ENCODE results near the gene MAD1L1.

MAD1L1 gene

GRCh38 chr7:2131341-2131740 lies 101.4 kb downstream of the MAD1L1 start:
- DNase-seq = no peak

DNA sequence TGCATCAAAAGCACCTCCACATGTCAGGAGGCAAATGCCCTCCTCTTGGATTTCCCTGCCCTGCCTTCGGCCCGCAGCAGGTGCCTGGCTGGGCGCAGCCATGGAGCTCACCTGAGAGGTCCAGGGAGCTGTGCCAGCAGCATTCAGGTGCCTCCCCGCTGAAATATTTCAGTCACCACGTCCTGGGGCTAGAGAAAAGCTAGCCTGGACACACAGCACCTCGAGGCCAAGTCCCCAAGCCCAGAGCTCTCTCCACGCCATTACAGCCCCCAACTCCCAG lies 102.7 kb downstream of the MAD1L1 start:
- no peak for DNase-seq

- no peak for DNase-seq
Measured at GRCh38 chr7:2129323-2130095, 103.2 kb downstream of the MAD1L1 start.

GRCh38 chr7:2128601-2129322 lies 104.0 kb downstream of the MAD1L1 start:
- no peak for DNase-seq

DNA sequence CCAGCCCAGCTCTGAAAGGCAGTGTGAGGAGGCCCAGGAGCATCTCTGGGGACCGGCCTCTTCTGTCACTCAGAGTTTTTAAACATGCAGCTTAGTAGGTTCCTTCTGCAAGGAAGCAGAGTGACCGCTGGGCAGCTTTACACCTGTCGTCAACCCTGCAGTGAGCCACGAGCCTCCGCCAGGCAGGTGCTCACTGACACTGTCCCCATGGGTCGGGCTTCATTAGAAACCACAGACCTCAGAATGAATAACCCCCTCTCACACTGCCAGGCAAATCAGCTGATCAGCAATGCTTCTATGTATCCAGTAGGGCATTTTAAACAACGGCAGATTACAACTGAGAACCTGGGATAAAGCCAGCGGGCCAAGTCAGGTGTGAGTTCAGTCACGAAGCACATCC lies 106.1 kb downstream of the MAD1L1 start:
- no peak for DNase-seq

DNA sequence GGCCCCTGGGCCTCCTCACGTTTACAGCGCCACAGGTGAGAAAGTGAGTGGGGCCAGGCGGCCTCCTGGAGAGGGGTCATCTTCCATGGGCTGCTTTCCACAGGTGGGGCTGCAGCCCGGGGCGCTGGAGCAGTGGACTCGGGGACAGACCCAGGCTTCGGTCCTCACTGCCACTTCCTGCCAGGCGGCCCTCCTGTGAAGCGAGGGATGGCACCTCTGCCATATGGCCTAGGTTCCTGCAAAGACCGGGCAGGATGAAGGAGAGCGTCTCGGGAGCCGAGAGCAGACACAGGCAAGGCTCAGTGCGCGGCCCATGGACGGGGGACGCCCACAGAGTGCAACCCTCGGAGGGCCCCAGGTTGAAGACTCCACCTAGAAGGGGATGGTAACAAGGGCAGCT lies 106.8 kb downstream of the MAD1L1 start:
- DNase-seq = no peak

- DNase-seq = no peak
Measured at GRCh38 chr7:2124604-2125345, 108.0 kb downstream of the MAD1L1 start.

DNA sequence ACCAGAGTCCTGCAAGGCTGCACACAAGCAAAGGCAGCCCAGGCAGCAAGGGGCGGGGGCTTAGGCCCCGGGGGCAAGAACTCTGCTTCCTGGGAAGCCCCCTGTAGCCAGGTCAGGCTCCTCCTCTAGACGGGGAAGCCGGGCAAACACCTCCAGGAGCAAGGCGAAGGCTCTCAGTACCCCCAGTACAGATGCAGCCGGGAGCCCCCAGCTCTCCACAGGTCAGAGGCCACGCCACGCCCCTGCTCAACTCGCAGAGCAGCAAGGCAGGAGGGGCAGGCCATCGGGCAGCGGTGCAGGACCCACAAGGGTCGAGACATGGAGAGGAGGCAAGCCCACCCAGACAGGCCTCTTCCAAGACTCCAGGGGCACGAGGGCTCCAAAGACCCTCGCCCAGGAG lies 108.8 kb downstream of the MAD1L1 start:
- DNase-seq = no peak

- DNase-seq = no peak
Measured at GRCh38 chr7:2123360-2123759, 109.4 kb downstream of the MAD1L1 start.

DNA sequence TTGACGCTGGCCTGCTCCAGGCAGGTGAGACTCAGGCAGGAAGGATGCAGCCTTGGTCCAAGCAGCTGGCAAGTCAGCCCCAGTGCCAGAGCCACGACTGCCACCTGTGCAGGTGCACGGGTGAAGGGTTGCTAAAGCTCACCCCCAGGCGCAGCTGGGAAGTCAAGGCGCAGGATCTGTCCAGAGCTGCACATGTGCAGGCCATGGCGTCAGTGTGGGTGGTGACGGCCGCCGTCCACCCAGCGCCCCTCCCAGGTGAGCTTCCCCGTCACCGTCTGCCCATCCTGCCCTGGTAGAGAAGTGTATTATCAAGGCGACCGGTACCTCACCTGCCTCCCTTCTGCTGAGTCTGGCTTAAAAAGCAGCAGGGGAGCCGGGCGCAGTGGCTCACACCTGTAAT lies 110.1 kb downstream of the MAD1L1 start:
- no peak for DNase-seq

GRCh38 chr7:2120841-2121830 lies 111.6 kb downstream of the MAD1L1 start:
- DNase-seq = no peak

DNA sequence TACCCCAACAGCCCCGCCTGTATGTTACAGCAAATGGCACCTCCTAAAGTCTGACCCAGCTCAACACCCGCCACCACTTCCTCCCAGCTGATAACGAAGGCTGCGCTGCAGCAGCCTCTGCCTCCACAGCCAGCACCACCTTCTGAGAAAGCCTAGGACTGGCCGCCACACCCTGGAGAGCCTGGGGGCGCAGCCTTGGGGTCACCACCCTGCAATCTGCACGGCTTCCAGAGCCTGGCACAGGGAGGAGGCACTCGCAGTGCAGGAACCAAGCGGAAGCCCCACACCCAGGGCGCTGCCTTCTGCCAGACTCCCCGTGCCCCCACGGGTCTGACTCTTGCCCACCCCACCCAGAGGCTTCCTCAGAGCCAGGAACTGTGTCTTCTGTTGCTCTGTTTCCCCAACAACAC lies 112.5 kb downstream of the MAD1L1 start:
- no peak for DNase-seq

GRCh38 chr7:2118630-2119190 lies 114.0 kb downstream of the MAD1L1 start:
- no peak for DNase-seq

GRCh38 chr7:2118056-2118455 lies 114.7 kb downstream of the MAD1L1 start:
- no peak for DNase-seq

DNA sequence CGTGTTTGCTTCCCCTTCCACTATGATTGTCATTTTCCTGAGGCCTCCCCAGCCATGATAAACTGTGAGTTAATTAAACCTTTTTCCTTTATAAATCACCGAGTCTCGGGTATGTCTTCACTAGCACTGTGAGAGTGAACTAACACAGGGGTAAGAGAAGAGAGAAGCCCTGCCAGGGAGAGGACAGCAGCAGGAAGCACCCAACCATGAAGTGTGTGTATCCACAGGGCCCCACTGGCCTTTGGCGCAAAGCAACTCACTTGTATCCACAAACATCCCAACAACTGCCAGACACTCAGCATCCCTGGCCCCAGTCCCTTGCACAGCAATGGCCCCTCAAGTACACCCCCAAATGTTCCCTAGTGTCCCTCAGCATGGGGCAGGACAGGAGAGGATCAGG lies 115.1 kb downstream of the MAD1L1 start:
- no peak for DNase-seq

DNA sequence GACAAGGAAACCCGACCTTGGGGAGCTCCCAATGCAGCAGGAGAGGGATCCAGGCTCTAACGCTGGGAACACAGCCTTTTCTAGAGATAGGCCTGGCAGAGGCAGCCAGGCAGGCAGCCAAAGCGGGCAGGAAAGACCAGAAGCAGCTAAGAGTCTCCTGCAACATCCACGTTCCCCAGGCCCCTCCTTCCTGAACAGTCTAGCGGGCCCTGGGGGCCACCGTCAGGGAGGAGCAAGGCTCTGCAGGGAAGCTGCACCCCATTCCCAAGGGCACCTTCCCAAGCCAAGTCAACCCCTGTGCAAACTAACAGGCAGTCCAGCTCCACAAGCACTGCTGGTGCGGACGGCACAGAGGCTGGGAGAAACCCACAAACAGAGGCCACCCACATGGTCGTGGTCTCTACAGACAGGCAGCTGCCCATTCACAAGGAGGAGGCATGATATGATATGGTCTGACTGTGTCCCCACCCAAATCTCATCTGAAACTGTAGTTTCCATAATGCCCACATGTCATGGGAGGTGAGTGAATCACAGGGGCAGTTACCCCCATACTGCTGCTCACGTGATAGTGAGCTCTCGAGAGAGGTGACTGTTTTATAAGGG lies 115.7 kb downstream of the MAD1L1 start:
- no peak for DNase-seq

DNA sequence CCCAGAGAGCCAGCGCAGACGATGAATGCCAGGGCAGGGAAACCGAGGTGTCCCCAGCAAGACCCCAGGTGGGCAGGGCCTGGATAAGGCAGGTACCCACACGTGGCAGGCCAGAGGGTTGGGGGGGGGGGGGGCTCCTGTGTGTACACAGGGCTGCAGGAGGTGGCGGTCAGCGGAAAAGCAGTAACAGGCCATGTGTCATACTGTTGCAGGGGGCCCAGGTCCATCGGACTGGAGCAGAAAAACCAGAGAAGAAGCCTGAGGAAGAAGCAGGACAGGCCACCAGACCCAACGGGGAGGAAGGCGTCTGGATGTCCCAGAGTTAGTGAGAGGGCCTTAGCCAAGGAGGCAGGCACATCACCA lies 116.3 kb downstream of the MAD1L1 start:
- DNase-seq = no peak

DNA sequence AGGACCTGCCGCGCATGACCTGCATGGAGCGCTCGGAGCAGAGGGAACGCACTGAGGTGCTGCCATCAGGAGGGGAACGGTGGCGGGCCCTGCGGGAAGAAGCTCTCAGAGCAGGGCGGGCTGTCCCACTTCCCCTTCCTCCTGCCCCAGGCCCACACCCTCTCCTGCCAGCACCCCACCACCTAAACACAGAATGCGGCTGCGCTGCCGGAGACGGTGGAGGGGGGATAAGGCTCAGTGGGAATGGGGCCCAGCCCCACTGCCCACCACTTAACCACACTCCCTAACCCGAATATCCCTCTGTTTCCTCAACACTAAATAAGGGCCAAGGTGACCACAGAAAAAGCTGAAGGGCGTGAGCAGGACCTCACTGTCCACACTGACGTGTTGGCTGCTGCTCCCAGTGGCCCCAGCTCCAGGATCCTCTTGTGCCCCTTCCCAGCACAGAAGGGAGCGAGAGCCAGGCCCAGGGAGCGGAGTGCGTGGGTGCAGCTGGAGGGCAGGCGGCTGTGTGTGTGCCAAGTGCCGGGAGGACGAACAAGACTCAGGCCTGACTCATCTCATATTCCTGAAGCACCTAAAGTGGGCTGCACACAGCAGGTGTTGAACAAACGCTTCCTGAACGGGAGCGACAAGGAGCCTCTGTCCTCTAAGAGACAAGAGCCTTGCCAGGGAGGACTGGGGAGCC lies 116.8 kb downstream of the MAD1L1 start:
- peak; percentile 59 for DNase-seq

GRCh38 chr7:2114926-2115759 lies 117.6 kb downstream of the MAD1L1 start:
- DNase-seq = no peak

- DNase-seq = peak; percentile 80
Measured at GRCh38 chr7:2114052-2114451, 118.7 kb downstream of the MAD1L1 start.

Measured in EL (cell line).